CD14-positive monocyte (primary cell): ENCODE results near the gene SCN2A. TPM values are rescaled to one million over a fixed set of nuclear protein-coding genes. Genes with fewer than 3 reads are reported as not detected.
"Not testable (repeated sequence)": the region's sequence is repeated elsewhere in the genome, so short reads cannot be mapped to it uniquely, and the experiment has no call there.

Source experiments
- DNase-seq, 3 donors: peaks; one replicate each; pipeline ENCODE4 v3.0.0-alpha.2; 2011 to 2022
- H2AFZ ChIP-seq: 2 replicates; pipeline ENCODE4 v1.6.0; 2012; ENCODE audit warnings: mild to moderate bottlenecking, low read depth, low read length, inconsistent platforms; ENCODE audit not compliant: insufficient read depth, poor library complexity, severe bottlenecking
- H3K27ac ChIP-seq, 2 donors: 1 replicate in 1 of 2; 2 replicates in 1 of 2; pipeline ENCODE4 v1.5.1; 2012 to 2013; ENCODE audit warnings: low read length in 2 of 2, control low read depth in 1 of 2, inconsistent platforms in 1 of 2, low read depth in 1 of 2, mild to moderate bottlenecking in 1 of 2
- H3K27me3 ChIP-seq, 2 donors: one replicate each; pipeline versions ENCODE4 v1.6.0 to v1.6.1; 2011 to 2013; ENCODE audit warnings: low read length in 2 of 2; ENCODE audit not compliant: control insufficient read depth in 2 of 2, insufficient read depth in 2 of 2
- H3K36me3 ChIP-seq, 2 donors: replicated peaks in 1 of 2; 1 replicate in 1 of 2; 2 replicates in 1 of 2; pipeline versions ENCODE4 v1.5.1 to v1.6.1; 2012 to 2013; ENCODE audit warnings: low read length in 2 of 2, control low read depth in 1 of 2, inconsistent platforms in 1 of 2, mild to moderate bottlenecking in 1 of 2; ENCODE audit not compliant: insufficient read depth in 2 of 2, control insufficient read depth in 1 of 2
- H3K4me1 ChIP-seq, 2 donors: 1 replicate in 1 of 2; 2 replicates in 1 of 2; pipeline versions ENCODE4 v1.5.1 to v1.6.1; 2012 to 2013; ENCODE audit warnings: low read length in 2 of 2, control low read depth in 1 of 2, inconsistent platforms in 1 of 2, mild to moderate bottlenecking in 1 of 2, moderate library complexity in 1 of 2; ENCODE audit not compliant: insufficient read depth in 2 of 2, control insufficient read depth in 1 of 2
- H3K4me2 ChIP-seq: replicated peaks from 2 replicates; pipeline ENCODE3; 2012; ENCODE audit warnings: low read length, moderate library complexity, mild to moderate bottlenecking; ENCODE audit not compliant: poor library complexity, severe bottlenecking; ENCODE audit errors: extremely low read depth
- H3K4me3 ChIP-seq, 3 experiments: fragments of 200-600 bp in 1 of 3; sonication (generic) in 1 of 3; replicated peaks in 1 of 3; 1 replicate in 2 of 3; 2 replicates in 1 of 3; pipeline ENCODE4 v1.5.1; 2011 to 2013; ENCODE audit warnings: low read length in 3 of 3, mild to moderate bottlenecking in 3 of 3, control low read depth in 2 of 3, low read depth in 2 of 3, inconsistent platforms in 1 of 3, moderate library complexity in 1 of 3
- H3K79me2 ChIP-seq: 2 replicates; pipeline ENCODE4 v1.6.0; 2012; ENCODE audit warnings: mild to moderate bottlenecking, control low read depth, inconsistent platforms, low read length, moderate library complexity; ENCODE audit not compliant: insufficient read depth
- H3K9ac ChIP-seq: 2 replicates; pipeline ENCODE4 v1.6.0; 2017; ENCODE audit warnings: low read length, mild to moderate bottlenecking; ENCODE audit not compliant: insufficient read depth, poor library complexity, severe bottlenecking
- H3K9me3 ChIP-seq, 2 donors: replicated peaks in 1 of 2; 1 replicate in 1 of 2; 2 replicates in 1 of 2; pipeline versions ENCODE4 v1.5.1 to v1.6.1; 2012 to 2013; ENCODE audit warnings: low read length in 2 of 2, control low read depth in 1 of 2; ENCODE audit not compliant: control insufficient read depth in 1 of 2, insufficient read depth in 1 of 2
- H4K20me1 ChIP-seq: 2 replicates; pipeline ENCODE4 v1.6.0; 2012; ENCODE audit warnings: mild to moderate bottlenecking, low read length, control low read depth, moderate library complexity; ENCODE audit not compliant: insufficient read depth
- H3K27ac Mint-ChIP-seq, 7 donors: one replicate each; pipeline ENCODE4 v1.8.0; 2020; ENCODE audit warnings: mild to moderate bottlenecking in 7 of 7, mixed read lengths in 7 of 7, moderate library complexity in 6 of 7, inconsistent platforms in 2 of 7
- H3K27me3 Mint-ChIP-seq, 3 donors: one replicate each; pipeline ENCODE4 v1.8.0; 2021 to 2022; ENCODE audit warnings: low read depth in 3 of 3, mild to moderate bottlenecking in 3 of 3, mixed read lengths in 3 of 3, moderate library complexity in 3 of 3, inconsistent platforms in 1 of 3
- H3K36me3 Mint-ChIP-seq, 2 donors: one replicate each; pipeline ENCODE4 v1.8.0; 2020; ENCODE audit warnings: mixed read lengths in 2 of 2, inconsistent platforms in 1 of 2, mild to moderate bottlenecking in 1 of 2
- H3K4me1 Mint-ChIP-seq: one replicate; pipeline ENCODE4 v1.8.0; 2020; ENCODE audit warnings: mild to moderate bottlenecking, mixed read lengths
- H3K4me3 Mint-ChIP-seq, 2 donors: one replicate each; pipeline ENCODE4 v1.8.0; 2020; ENCODE audit warnings: mild to moderate bottlenecking in 2 of 2, mixed read lengths in 2 of 2, moderate library complexity in 1 of 2
- H3K9me3 Mint-ChIP-seq, 7 donors: one replicate each; pipeline ENCODE4 v1.8.0; 2020 to 2022; ENCODE audit warnings: mixed read lengths in 7 of 7, mild to moderate bottlenecking in 6 of 7, moderate library complexity in 6 of 7, inconsistent platforms in 2 of 7
- CTCF ChIP-seq: fragments of 200-600 bp; IDR thresholded peaks from one replicate; pipeline ENCODE4 v1.8.0; 2022; ENCODE audit warnings: antibody characterized with exemption, mild to moderate bottlenecking
- WGBS: methylation state at CpG from one replicate; pipeline ENCODE4 v1.1.5; 2013; ENCODE audit warnings: missing lambda C conversion rate; ENCODE audit not compliant: insufficient coverage; 5-methylcytosine and 5-hydroxymethylcytosine counted together
- intact Hi-C, 2 donors: fragments of 100-400 bp; cut with micrococcal nuclease; formaldehyde crosslinking; loops; one replicate each; pipeline versions ENCODE4 v1.15.0 to v1.15.1; 2023
- polyA plus RNA-seq, 3 donors: library from polyadenylated mRNA; depleted of rRNA in 1 of 3; unstranded in 2 of 3; stranded (reverse) in 1 of 3; fragments of 300-500 nt in 2 of 3; fragments of >200 nt in 1 of 3; fragmentation: Illumina TruSeq in 2 of 3; gene quantifications; 1 replicate in 2 of 3; 2 replicates in 1 of 3; pipeline ENCODE4 v1.2.3, GENCODE V29; 2012 to 2021

SCN2A gene
- polyA plus RNA-seq, 3 donors: not detected

GRCh38 chr2:165253178-165253577 is 14.0 kb downstream of the SCN2A start:
- no peaks in the 10 kb centered on the region for H3K27me3 ChIP-seq
- H3K27ac Mint-ChIP-seq: no peak overlapping the region
- peaks cover 0 to 4% (median 0%) of the 10 kb centered on the region in 7 donors for H3K9me3 Mint-ChIP-seq
- H2AFZ ChIP-seq: no peak overlapping the region
- no peak overlapping the region for H3K27ac ChIP-seq
- H3K79me2 ChIP-seq: no peaks in the 10 kb centered on the region
- H3K4me1 Mint-ChIP-seq: no peaks in the 10 kb centered on the region
- no peaks in the 10 kb centered on the region for H3K9me3 ChIP-seq
- no peak overlapping the region for H3K4me2 ChIP-seq
- no peak overlapping the region for H3K4me3 ChIP-seq
- H3K9ac ChIP-seq: no peak overlapping the region
- intact Hi-C loops: no loop called here
- H3K4me1 ChIP-seq: no peaks in the 10 kb centered on the region
- H3K36me3 ChIP-seq: no peaks in the 10 kb centered on the region
- no peaks in the 10 kb centered on the region for H4K20me1 ChIP-seq
- TF ChIP-seq CTCF: no peak
- H3K36me3 Mint-ChIP-seq: no peaks in the 10 kb centered on the region
- H3K27me3 Mint-ChIP-seq: peaks cover 0 to 4% (median 0%) of the 10 kb centered on the region in 3 donors
- H3K4me3 Mint-ChIP-seq: no peak overlapping the region
- DNase-seq: no peak

- no CpG with 5 or more reads among the region's 2 CpGs for WGBS
- Histone ChIP-seq H3K79me2 (no peaks in the 10 kb centered on the region), H4K20me1 (no peaks in the 10 kb centered on the region), H3K9ac (no peak overlapping the region), H3K36me3 (no peaks in the 10 kb centered on the region), H3K4me1 (no peaks in the 10 kb centered on the region), H2AFZ (no peak overlapping the region), H3K27me3 (no peaks in the 10 kb centered on the region), H3K4me2 (no peak overlapping the region), H3K4me3 (no peak overlapping the region), H3K27ac (no peak overlapping the region), H3K9me3 (no peaks in the 10 kb centered on the region)
- Mint-ChIP-seq H3K36me3 (no peaks in the 10 kb centered on the region), H3K9me3 (peaks cover 0 to 5% (median 3%) of the 10 kb centered on the region in 7 donors), H3K27ac (no peak overlapping the region), H3K4me3 (no peak overlapping the region), H3K4me1 (no peaks in the 10 kb centered on the region), H3K27me3 (peaks cover 0 to 4% (median 0%) of the 10 kb centered on the region in 3 donors)
- no peak for DNase-seq
- no peak for TF ChIP-seq CTCF
- intact Hi-C loops: no loop called here
Measured at GRCh38 chr2:165256618-165257017, 17.4 kb downstream of the SCN2A start.

GRCh38 chr2:165260347-165260746 is 21.1 kb downstream of the SCN2A start:
- not testable (repeated sequence) for H3K9me3 ChIP-seq

More at GRCh38 chr2:165260347-165260746, 21.1 kb downstream of the SCN2A start:
- H3K9me3 Mint-ChIP-seq, intact Hi-C loops, H3K4me1 ChIP-seq, H3K27me3 Mint-ChIP-seq, H3K36me3 Mint-ChIP-seq, H3K4me2 ChIP-seq, H3K9ac ChIP-seq, H4K20me1 ChIP-seq, H3K27ac Mint-ChIP-seq, H3K27me3 ChIP-seq, H3K4me3 Mint-ChIP-seq, H3K79me2 ChIP-seq, H2AFZ ChIP-seq, H3K27ac ChIP-seq, H3K4me3 ChIP-seq, H3K36me3 ChIP-seq, DNase-seq, H3K4me1 Mint-ChIP-seq: not testable (repeated sequence)
- WGBS: no CpG with 5 or more reads among the region's 2 CpGs
